Brain microvascular endothelial cell (primary cell): ENCODE measurements around the gene CXCL17.

Experiments
- DNase-seq: peaks from one replicate; pipeline ENCODE4 v3.0.0-alpha.2; 2020
- H3K27ac ChIP-seq: fragments of 250-450 bp; sonication (Bioruptor Pico); 2 replicates; pipeline ENCODE4 v1.5.1; 2020; ENCODE audit warnings: mild to moderate bottlenecking, moderate library complexity
- H3K27me3 ChIP-seq: fragments of 250-450 bp; sonication (Bioruptor Pico); replicated peaks from 2 replicates; pipeline ENCODE4 v1.5.1; 2020; ENCODE audit warnings: mild to moderate bottlenecking
- H3K36me3 ChIP-seq: fragments of 250-450 bp; sonication (Bioruptor Pico); replicated peaks from 2 replicates; pipeline ENCODE4 v1.5.1; 2020; ENCODE audit warnings: mild to moderate bottlenecking
- H3K4me3 ChIP-seq: 2 replicates; pipeline ENCODE4 v1.5.1; 2011; ENCODE audit warnings: low read depth, mild to moderate bottlenecking, control low read depth, low read length, moderate library complexity
- in situ Hi-C: cut with HindIII; loops from 2 replicates; pipeline ENCODE4 v1.10.0; 2017; ENCODE audit warnings: low sequenced_read_pairs, low pct_ligation_motif_present
- TF ChIP-seq, protein P1 (sequence below): IDR thresholded peaks from 2 replicates; pipeline ENCODE4 v1.5.1; 2011; ENCODE audit warnings: low read depth, mild to moderate bottlenecking, moderate library complexity, low read length, control low read depth, inconsistent platforms; ENCODE audit errors: missing control alignments

CXCL17 gene

DNA sequence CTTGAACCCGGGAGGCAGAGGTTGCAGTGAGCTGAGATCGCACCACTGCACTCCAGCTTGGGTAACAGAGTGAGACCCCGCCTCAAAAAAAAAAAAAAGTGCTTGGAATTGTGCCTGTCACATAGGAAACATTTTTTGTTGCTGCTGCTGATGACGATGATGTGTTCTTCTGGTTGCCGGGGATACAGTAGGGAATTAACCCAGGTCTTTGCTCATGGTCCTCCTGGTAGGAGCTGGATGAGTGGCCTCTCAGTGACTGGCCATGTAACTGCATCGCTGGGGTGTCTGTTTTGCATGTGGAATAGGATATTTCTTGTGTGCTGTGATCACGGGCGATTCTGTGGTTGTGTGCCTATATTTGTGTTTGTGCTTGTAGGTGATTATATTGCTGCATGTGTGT is 48.0 kb downstream of the CXCL17 start:
- in situ Hi-C loops = no loop called here
- Histone ChIP-seq H3K4me3 (no peak overlapping the region), H3K27ac (no peak overlapping the region), H3K27me3 (peaks cover 13% of the 10 kb centered on the region), H3K36me3 (no peaks in the 10 kb centered on the region)
- DNase-seq = no peak
- TF ChIP-seq, protein P1, sequence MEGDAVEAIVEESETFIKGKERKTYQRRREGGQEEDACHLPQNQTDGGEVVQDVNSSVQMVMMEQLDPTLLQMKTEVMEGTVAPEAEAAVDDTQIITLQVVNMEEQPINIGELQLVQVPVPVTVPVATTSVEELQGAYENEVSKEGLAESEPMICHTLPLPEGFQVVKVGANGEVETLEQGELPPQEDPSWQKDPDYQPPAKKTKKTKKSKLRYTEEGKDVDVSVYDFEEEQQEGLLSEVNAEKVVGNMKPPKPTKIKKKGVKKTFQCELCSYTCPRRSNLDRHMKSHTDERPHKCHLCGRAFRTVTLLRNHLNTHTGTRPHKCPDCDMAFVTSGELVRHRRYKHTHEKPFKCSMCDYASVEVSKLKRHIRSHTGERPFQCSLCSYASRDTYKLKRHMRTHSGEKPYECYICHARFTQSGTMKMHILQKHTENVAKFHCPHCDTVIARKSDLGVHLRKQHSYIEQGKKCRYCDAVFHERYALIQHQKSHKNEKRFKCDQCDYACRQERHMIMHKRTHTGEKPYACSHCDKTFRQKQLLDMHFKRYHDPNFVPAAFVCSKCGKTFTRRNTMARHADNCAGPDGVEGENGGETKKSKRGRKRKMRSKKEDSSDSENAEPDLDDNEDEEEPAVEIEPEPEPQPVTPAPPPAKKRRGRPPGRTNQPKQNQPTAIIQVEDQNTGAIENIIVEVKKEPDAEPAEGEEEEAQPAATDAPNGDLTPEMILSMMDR = no peak

DNA sequence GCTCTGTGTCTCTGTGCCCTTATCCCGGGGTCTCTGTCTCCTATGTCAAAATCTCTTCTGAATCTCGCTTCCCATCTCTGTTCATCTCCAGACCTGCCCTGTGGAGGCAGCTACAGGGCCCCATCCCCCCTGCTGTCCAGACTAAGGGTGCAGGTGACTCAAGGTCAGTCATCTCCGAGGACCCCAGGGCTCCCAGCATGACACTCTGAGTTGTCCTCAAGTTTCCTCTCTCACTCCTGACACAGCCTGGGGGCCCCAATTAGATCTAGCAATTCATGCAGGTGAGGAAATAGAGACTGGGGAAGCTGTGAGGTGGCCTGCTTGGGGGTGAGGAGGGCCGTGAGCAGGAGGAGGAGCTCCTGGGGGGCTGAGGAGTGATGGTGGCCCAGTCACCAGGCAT is 50.6 kb downstream of the CXCL17 start:
- in situ Hi-C loops = no loop called here
- no peaks in the 10 kb centered on the region for H3K36me3 ChIP-seq
- no peak overlapping the region for H3K27ac ChIP-seq
- H3K4me3 ChIP-seq = no peak overlapping the region
- no peak for DNase-seq
- TF ChIP-seq, protein P1 = no peak
- H3K27me3 ChIP-seq = peaks cover 15% of the 10 kb centered on the region

DNA sequence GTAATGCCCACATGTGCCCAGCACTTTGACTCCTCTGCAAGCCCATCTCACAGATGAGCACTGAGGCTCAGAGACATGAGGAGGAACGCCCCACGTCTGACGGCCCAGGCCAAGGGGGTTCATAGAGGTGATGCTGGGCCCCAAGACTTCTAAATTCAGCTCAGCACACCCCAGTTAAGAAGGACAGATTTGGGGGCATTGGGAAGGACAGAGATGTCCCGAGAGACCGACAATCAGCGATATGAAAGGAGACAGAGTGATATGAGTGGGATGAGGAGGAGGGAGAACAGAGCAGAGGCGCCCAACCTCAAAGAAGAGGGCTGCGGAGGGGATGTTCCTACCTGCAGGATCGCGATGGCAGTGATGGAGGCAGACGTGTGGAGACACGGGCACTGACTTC is 52.8 kb downstream of the CXCL17 start, which contains the start of gene CNFN:
TSS of gene CNFN (minus strand) at position 399 of the 400 bp plus-strand sequence. CDS start 1,260 bp downstream, outside the sequence.
- in situ Hi-C loops = no loop called here
- Histone ChIP-seq H3K4me3 (no peak within 1 kb of the TSS), H3K36me3 (no peaks in the 10 kb centered on the region), H3K27ac (no peak within 1 kb of the TSS), H3K27me3 (peaks cover 15% of the 10 kb centered on the region)
- TF ChIP-seq, protein P1 = no peak
- no peak for DNase-seq

DNA sequence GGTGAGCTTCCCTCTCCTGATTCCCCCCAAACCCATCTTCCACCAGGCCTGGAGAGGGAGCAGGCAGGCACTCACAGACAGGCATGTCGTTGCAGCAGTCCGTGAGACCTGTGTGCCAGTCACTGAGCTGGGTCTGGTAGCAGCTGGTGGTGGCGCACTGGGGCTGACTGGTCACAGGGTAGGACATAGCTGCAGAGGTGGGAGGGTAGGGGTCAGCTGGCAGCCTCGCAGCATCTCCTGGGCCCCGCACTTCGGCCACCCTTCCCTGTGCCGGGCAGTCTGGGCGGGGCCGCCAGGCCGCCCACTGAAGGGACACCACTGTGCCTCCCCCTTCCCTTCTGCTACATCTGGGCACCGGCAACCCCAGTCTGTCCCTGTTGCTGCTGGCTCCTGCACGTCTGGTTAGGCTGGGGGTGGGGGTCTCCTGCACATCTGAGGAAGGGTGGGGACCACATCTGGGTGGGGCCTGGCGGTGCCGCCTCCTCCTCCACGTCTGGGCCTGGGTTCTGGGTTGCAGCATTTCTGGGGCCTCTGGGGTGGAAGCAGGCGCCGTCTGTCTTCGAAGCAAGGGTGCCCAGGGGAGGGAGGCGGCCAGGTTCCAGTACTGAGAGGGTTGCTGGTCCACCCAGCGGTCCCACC is 53.8 kb downstream of the CXCL17 start:
- in situ Hi-C loops = no loop called here
- Histone ChIP-seq H3K27me3 (peaks cover 15% of the 10 kb centered on the region), H3K4me3 (no peak overlapping the region), H3K27ac (no peak overlapping the region), H3K36me3 (no peaks in the 10 kb centered on the region)
- DNase-seq = no peak
- TF ChIP-seq, protein P1 = no peak

DNA sequence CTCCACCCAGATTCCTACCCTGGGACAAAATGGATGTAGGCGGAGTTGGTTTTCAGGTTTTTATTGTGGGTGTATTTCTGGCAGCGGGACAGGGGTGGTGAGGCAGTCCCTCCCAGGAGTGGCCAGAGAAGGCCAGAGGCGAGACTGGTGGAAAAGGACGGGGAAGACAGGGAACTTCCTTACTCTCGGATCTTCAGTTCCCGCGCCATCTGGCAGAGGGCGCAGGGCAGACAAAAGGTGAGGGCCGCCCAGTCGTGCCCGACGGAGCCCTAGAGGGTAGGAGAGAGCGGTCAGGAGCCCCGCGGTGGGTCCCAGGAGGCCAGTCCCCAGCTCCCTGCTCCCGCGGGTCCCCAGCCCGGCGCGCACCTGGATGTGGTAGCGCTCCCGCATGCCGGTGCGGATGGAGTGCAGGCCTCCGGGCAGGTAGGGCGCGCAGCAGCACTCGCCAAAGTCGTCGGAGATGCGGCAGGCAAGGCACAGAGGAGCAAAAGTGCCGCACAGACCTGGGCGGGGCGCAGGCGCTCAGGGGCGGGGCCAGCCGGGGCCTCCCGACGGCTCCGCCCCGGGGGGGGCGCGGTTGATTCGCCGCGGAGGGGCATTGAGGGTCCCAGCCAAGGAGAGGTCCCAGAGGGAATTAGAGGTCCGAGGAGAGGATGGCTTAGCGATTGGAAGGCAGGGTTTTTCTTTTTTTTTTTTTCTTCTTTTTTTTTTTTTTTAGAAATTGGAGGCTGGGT is 55.6 kb downstream of the CXCL17 start:
- DNase-seq = peak; percentile 26
- no peak overlapping the region for H3K27ac ChIP-seq
- H3K27me3 ChIP-seq = peaks cover 15% of the 10 kb centered on the region
- TF ChIP-seq, protein P1 = peak; percentile 70
- H3K4me3 ChIP-seq = peak overlapping the region; percentile 45
- in situ Hi-C loops = no loop called here
- H3K36me3 ChIP-seq = no peaks in the 10 kb centered on the region
